ENCODE measurements around the gene CCDC141. TPM values are rescaled to one million over a fixed set of nuclear protein-coding genes. Genes with fewer than 3 reads are reported as not detected.

The CCDC141 gene
- total and polyA plus RNA-seq, 2 experiments from 2014 or later: 11.7 to 13.4 TPM

- TF ChIP-seq ZNF462 (CRISPR knock-in tag; IDR thresholded peaks at IDR 0.05): no peak
- no peak for TF ChIP-seq CTCF (conservative IDR thresholded peaks at IDR 0.05; ENCODE audit: low read depth in 2 of 2)
These were observed 13.5 kb downstream of the CCDC141 start (continued) for GRCh38 chr2:179036353-179036905.

- H3K27me3 ChIP-seq (ENCODE audit: insufficient read depth): no peaks in the 10 kb centered on the region
- H3K4me3 ChIP-seq: no peak overlapping the region
- H3K27ac Mint-ChIP-seq: no peak overlapping the region
- TF ChIP-seq EZH2 (IDR thresholded peaks at IDR 0.05; ENCODE audit: low read depth, unreplicated experiment): no peak
- no peak for TF ChIP-seq NANOG (IDR thresholded peaks at IDR 0.05; ENCODE audit: borderline replicate concordance)
- no peak for TF ChIP-seq CREB1 (CRISPR knock-in tag; IDR thresholded peaks at IDR 0.05; ENCODE audit: low read depth)
- no peak for TF ChIP-seq POLR2AphosphoS5 (IDR thresholded peaks at IDR 0.05; ENCODE audit: low read depth)
- TF ChIP-seq ZNF331 (CRISPR knock-in tag; IDR thresholded peaks at IDR 0.05; ENCODE audit: low read depth): no peak
- H3K9me3 Mint-ChIP-seq: peaks cover 18% of the 10 kb centered on the region
- H2AFZ ChIP-seq: peak overlapping the region; percentile 30; the same call in 1 of the 2 replicates
- peaks cover 8% of the 10 kb centered on the region for H3K4me1 Mint-ChIP-seq
- no peak overlapping the region for H3K27ac ChIP-seq (ENCODE audit: low read depth)
- H3K4me1 ChIP-seq (ENCODE audit: insufficient read depth): peaks cover 15% of the 10 kb centered on the region; the same call in 1 of the 2 replicates
- DNase-seq (ENCODE audit: low spot score) (peak; percentile 17), ATAC-seq (peak; percentile 62)
- peaks cover 8% of the 10 kb centered on the region; the same call in 1 of the 2 replicates for H3K36me3 ChIP-seq (ENCODE audit: insufficient read depth)
- 0 out of 2 replicates have a peak, but pooled peaks cover 6% of the 10 kb centered on the region for H3K9me2 ChIP-seq (ENCODE audit: insufficient read depth)
- peaks cover 18% of the 10 kb centered on the region for H3K36me3 Mint-ChIP-seq (ENCODE audit: low read depth)
- H3K79me2 ChIP-seq (replicated peaks; ENCODE audit: insufficient read depth): peaks cover 4% of the 10 kb centered on the region; the same call in 1 of the 2 replicates
- no peaks in the 10 kb centered on the region for H4K20me1 ChIP-seq (replicated peaks; ENCODE audit: insufficient read depth)
- H3K4me3 Mint-ChIP-seq: no peak overlapping the region
- peaks cover 1% of the 10 kb centered on the region for H3K27me3 Mint-ChIP-seq (ENCODE audit: insufficient read depth, low read depth, poor library complexity)
- no peaks in the 10 kb centered on the region for H3F3A ChIP-seq (replicated peaks; ENCODE audit: low read depth)
- H3K4me2 ChIP-seq: no peak overlapping the region
These were observed 18.1 kb downstream of the CCDC141 start for GRCh38 chr2:179031731-179032408.

Data from GM23338 (cell line).